Naive B cell (primary cell): ENCODE measurements around the gene PCF11. TPM values are rescaled to one million over a fixed set of nuclear protein-coding genes. Genes with fewer than 3 reads are reported as not detected.

Source experiments
- ATAC-seq, 2 donors: fragments of 150-1000 bp; cut with Tn5 transposase; 2 replicates each; pipeline ENCODE4 v1.10.0; 2021; ENCODE audit warnings: low read depth in 2 of 2, mild to moderate bottlenecking in 2 of 2, moderate library complexity in 2 of 2
- DNase-seq: peaks from one replicate; pipeline ENCODE4 v3.0.0; 2022
- H3K27ac Mint-ChIP-seq, 6 donors: one replicate each; pipeline ENCODE4 v1.8.0; 2020 to 2022; ENCODE audit warnings: mild to moderate bottlenecking in 6 of 6, mixed read lengths in 6 of 6, moderate library complexity in 5 of 6, inconsistent platforms in 2 of 6
- H3K27me3 Mint-ChIP-seq, 3 donors: one replicate each; pipeline ENCODE4 v1.8.0; 2021 to 2022; ENCODE audit warnings: mixed read lengths in 3 of 3, mild to moderate bottlenecking in 1 of 3
- H3K36me3 Mint-ChIP-seq, 2 donors: one replicate each; pipeline ENCODE4 v1.8.0; 2020 to 2022; ENCODE audit warnings: mixed read lengths in 2 of 2, inconsistent platforms in 1 of 2, mild to moderate bottlenecking in 1 of 2
- H3K4me1 Mint-ChIP-seq, 3 donors: one replicate each; pipeline ENCODE4 v1.8.0; 2020 to 2022; ENCODE audit warnings: mixed read lengths in 3 of 3, inconsistent platforms in 1 of 3, mild to moderate bottlenecking in 1 of 3, moderate library complexity in 1 of 3
- H3K4me3 Mint-ChIP-seq, 8 donors: one replicate each; pipeline ENCODE4 v1.8.0; 2020 to 2022; ENCODE audit warnings: mild to moderate bottlenecking in 8 of 8, mixed read lengths in 8 of 8, moderate library complexity in 8 of 8, inconsistent platforms in 2 of 8
- H3K9me3 Mint-ChIP-seq, 7 donors: one replicate each; pipeline ENCODE4 v1.8.0; 2020 to 2022; ENCODE audit warnings: mixed read lengths in 7 of 7, mild to moderate bottlenecking in 5 of 7, inconsistent platforms in 2 of 7, moderate library complexity in 1 of 7
- polyA plus RNA-seq, 6 donors: library from polyadenylated mRNA; unstranded; fragments of 300-500 nt; fragmentation: Illumina TruSeq; gene quantifications; one replicate each; pipeline ENCODE4 v1.2.3, GENCODE V29; 2021; ENCODE audit warnings: low read depth in 6 of 6

The PCF11 gene
- polyA plus RNA-seq, 6 donors from 2014 or later: 14.8 to 60.0 (median 39.6) TPM

DNA sequence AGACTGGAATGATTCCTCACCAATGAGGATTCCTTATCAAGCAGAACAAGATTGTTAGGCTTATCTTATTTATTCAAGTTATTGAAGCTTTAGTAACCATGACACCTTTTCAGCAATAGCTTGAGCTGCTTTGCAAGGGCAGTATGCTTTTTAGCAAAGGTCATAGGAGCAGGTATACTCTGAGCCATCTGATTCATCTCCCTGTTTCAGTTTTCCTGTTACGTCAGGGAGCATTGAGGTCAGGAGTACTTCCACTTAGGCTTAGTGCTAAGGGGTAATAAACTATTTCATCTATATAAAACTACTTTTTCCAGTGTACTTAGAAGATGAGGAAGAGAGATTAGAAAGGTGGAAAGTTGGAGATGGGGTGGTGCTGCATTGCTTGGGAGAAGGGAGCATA lies 18.9 kb downstream of the PCF11 start:
- peak overlapping the region in 2 of 8 donors; percentile 15 for H3K4me3 Mint-ChIP-seq
- no peaks in the 10 kb centered on the region for H3K27me3 Mint-ChIP-seq
- peaks cover 0 to 14% of the 10 kb centered on the region in 2 donors for H3K36me3 Mint-ChIP-seq
- H3K27ac Mint-ChIP-seq: peak overlapping the region in 4 of 6 donors; percentile 1 to 56 (median 42)
- ATAC-seq (no peak), DNase-seq (no peak)
- H3K4me1 Mint-ChIP-seq: peaks cover 27 to 62% (median 43%) of the 10 kb centered on the region in 3 donors
- no peaks in the 10 kb centered on the region for H3K9me3 Mint-ChIP-seq

DNA sequence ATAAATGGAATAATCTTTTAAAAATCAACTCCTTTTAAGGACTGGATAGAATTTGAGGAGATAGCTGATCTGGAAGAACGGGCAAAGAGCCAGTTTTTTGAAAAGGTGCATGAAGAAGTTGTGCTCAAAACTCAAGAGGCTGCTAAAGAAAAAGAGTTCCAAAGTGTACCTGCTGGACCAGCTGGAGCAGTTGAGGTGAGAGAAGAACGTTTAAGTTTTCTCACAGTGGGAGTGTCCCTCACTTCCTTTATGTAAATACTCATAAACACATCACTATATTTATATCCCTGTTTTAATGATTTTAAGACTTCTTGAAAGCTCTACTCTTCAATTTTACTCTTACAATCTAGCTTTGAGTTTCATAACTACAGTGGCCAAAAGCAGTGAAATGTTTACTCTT lies 24.9 kb downstream of the PCF11 start:
- H3K36me3 Mint-ChIP-seq: peaks cover 12 to 19% of the 10 kb centered on the region in 2 donors
- H3K27ac Mint-ChIP-seq: peak overlapping the region in 5 of 6 donors; percentile 16 to 55 (median 44)

DNA sequence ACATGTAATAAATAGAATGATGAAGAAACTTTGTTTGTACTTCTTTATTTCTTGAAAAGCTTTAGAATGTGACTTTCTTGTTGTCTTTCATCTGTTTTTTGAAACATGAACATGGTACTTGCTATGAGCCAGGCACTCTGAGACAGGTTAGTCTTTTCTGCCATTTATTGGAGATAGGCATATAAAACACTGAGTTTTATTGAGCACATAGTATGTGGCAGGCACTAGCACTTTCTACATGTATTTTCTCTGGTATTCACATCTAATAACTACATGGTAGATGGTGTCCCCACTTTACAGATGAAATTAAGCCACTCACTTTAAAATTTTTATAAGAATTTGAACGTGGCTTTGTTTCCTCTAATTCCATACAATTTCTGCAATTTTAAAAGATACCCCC lies 28.8 kb downstream of the PCF11 start:
- Mint-ChIP-seq H3K27ac (peak overlapping the region in 1 of 6 donors; percentile 15), H3K9me3 (no peaks in the 10 kb centered on the region)

More for the DNA sequence above, 24.9 kb downstream of the PCF11 start:
- Mint-ChIP-seq H3K4me1 (peaks cover 3 to 17% (median 8%) of the 10 kb centered on the region in 3 donors), H3K4me3 (no peak overlapping the region), H3K27me3 (no peaks in the 10 kb centered on the region), H3K9me3 (no peaks in the 10 kb centered on the region)
- DNase-seq (no peak), ATAC-seq (no peak)

DNA sequence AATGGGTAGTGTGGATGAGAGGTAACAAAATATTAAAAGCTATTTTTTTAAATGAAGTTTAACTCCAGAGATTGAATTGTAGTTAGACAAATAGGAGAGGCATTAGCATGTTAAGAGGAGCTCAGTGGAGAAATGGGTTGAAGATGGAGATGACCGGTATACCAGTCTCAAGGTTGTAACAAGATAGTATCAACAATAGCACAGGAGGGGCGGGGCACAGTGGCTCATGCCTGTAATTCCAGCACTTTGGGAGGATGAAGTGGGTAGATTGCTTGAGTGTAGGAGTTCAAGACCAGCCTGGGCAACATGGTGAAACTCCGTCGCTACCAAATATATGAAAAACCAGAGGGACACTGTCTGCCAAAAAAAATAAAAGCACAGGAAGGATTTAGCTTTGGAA lies 30.5 kb downstream of the PCF11 start:
- DNase-seq (no peak), ATAC-seq (no peak)
- peaks cover 6 to 11% (median 11%) of the 10 kb centered on the region in 3 donors for H3K4me1 Mint-ChIP-seq
- peaks cover 12 to 23% of the 10 kb centered on the region in 2 donors for H3K36me3 Mint-ChIP-seq
- H3K4me3 Mint-ChIP-seq: peak overlapping the region in 1 of 8 donors; percentile 10
- H3K9me3 Mint-ChIP-seq: no peaks in the 10 kb centered on the region
- no peaks in the 10 kb centered on the region for H3K27me3 Mint-ChIP-seq
- H3K27ac Mint-ChIP-seq: peak overlapping the region in 4 of 6 donors; percentile 34 to 93 (median 57)

More for the DNA sequence above, 28.8 kb downstream of the PCF11 start:
- DNase-seq: no peak
- Mint-ChIP-seq H3K4me3 (no peak overlapping the region), H3K36me3 (peaks cover 19 to 26% of the 10 kb centered on the region in 2 donors), H3K4me1 (peaks cover 6 to 9% (median 8%) of the 10 kb centered on the region in 3 donors), H3K27me3 (no peaks in the 10 kb centered on the region)
- no peak for ATAC-seq

DNA sequence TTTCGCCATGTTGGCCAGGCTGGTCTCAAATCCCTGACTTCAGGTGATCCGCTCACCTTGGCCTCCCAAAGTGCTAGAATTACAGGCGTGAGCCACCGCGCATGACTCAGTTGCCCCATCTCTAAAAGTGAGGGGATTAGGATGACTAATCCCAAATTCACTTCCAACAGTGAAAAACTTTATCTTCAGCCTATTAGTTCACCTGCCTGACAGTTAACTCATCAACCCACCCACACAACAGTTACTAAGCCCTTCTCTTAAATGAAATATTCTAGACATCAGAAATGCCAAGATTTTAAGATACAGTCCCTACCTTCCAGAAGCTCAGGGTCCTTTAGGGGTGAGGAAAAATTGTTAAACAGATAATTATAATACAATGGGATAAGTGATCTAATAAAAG lies 34.6 kb downstream of the PCF11 start:
- Mint-ChIP-seq H3K9me3 (no peaks in the 10 kb centered on the region), H3K4me1 (peaks cover 37 to 41% (median 41%) of the 10 kb centered on the region in 3 donors), H3K4me3 (peak overlapping the region in 4 of 8 donors; percentile 1 to 98 (median 14)), H3K27me3 (no peaks in the 10 kb centered on the region), H3K27ac (peak overlapping the region in 4 of 6 donors; percentile 32 to 98 (median 76)), H3K36me3 (peaks cover 4 to 20% of the 10 kb centered on the region in 2 donors)
- DNase-seq (no peak), ATAC-seq (no peak)

- DNase-seq (no peak), ATAC-seq (no peak)
- Mint-ChIP-seq H3K36me3 (peaks cover 4 to 15% of the 10 kb centered on the region in 2 donors), H3K9me3 (no peaks in the 10 kb centered on the region), H3K27me3 (no peaks in the 10 kb centered on the region), H3K4me1 (peaks cover 41 to 46% (median 42%) of the 10 kb centered on the region in 3 donors), H3K27ac (peak overlapping the region in 4 of 6 donors; percentile 75 to 100 (median 98)), H3K4me3 (peak overlapping the region in 7 of 8 donors; percentile 96 to 100 (median 100))
Measured at GRCh38 chr11:83191986-83192385, 35.1 kb downstream of the PCF11 start.

DNA sequence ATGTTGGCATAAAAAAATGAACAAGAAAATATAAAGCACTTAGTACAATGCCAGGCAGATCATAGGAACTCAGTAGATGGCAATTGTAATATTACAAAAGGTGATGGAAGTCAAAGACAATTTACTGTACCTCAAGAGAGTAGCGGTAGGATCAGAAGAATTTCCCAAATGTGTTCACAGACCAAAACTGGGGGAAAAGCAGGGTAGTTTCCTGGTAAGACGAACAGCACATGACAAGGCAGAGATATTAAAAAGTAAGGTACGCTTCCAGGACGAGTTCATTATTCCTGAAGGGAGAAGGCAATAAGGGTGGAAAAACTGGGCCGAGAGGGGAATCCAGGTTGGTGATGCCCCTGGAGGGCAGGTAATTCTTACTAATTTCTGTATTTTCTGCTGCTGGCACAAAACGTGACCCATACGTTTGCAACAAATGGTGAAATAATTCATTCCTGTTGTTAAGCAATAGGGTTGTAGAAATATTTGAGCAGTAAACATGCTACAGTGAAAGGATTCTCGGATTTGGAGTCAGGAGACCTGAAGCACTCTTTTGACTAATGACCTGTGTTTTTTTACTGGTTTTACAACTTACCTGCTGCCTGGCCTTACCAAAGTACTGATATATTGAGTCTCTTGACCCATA lies 35.8 kb downstream of the PCF11 start:
- H3K4me1 Mint-ChIP-seq: peaks cover 41 to 48% (median 45%) of the 10 kb centered on the region in 3 donors
- DNase-seq: no peak
- H3K36me3 Mint-ChIP-seq: peaks cover 4 to 13% of the 10 kb centered on the region in 2 donors
- peak overlapping the region; percentile 98 to 100 (median 99) for H3K27ac Mint-ChIP-seq
- no peaks in the 10 kb centered on the region for H3K27me3 Mint-ChIP-seq
- no peak for ATAC-seq
- no peaks in the 10 kb centered on the region for H3K9me3 Mint-ChIP-seq
- peak overlapping the region; percentile 96 to 100 (median 99) for H3K4me3 Mint-ChIP-seq

DNA sequence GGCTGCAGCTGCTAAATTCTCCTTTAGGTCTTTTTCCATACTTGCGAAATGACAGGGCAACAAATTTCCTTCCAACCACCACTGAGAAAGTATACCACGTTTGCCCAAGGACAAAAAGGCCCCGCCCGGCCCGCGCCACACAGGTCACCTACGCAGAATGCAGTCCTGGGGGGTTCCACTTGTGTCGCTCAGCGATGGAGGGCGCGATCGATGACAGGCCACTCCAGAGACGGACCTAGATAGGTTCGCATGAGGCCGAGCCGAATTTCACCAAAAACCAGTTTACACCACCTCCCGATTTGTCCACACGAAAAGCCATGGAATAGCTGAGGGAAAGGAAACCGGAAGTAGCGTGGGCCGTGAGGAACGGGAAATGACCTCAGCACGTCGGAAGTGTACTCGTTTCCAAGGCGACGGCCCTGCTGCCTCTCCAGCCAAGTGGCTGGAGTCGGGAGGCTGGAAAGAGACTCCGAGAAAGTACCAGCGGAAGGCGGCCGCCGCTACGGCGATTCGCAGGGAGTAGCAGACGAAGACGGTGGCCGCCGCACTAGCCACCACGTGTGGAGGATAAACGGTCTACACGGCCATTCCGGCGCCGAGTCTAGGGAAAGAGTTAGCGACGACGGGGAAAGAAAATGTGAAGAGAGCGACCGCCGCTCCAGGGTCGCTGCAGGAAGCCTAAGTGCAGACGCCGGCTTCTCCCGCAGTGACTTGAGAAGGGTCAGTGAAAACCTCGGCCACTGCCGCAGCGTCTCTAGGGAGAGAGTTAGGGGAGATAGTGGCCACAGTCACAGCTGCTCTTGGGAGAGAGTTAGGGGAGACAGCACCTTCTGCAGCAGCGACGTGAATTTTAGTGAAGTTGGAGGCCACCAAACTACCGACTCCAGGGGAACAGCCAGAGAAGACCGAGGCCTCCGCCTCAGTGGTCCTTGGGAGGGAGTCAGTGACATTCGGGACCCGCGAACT lies 36.7 kb downstream of the PCF11 start, which contains the start of gene ANKRD42:
TSS of gene ANKRD42 (plus strand) at position 398 of the 966 bp plus-strand sequence. CDS start 959 bp downstream, outside the sequence.
- peak within 1 kb of the TSS; percentile 96 to 100 (median 99) for H3K4me3 Mint-ChIP-seq
- ATAC-seq (peak; percentile 74 to 75), DNase-seq (peak; percentile 89)
- no peaks in the 10 kb centered on the region for H3K27me3 Mint-ChIP-seq
- H3K4me1 Mint-ChIP-seq: peaks cover 41 to 48% (median 45%) of the 10 kb centered on the region in 3 donors
- no peaks in the 10 kb centered on the region for H3K9me3 Mint-ChIP-seq
- peak within 1 kb of the TSS; percentile 98 to 100 (median 99) for H3K27ac Mint-ChIP-seq
- H3K36me3 Mint-ChIP-seq: peaks cover 3 to 13% of the 10 kb centered on the region in 2 donors

DNA sequence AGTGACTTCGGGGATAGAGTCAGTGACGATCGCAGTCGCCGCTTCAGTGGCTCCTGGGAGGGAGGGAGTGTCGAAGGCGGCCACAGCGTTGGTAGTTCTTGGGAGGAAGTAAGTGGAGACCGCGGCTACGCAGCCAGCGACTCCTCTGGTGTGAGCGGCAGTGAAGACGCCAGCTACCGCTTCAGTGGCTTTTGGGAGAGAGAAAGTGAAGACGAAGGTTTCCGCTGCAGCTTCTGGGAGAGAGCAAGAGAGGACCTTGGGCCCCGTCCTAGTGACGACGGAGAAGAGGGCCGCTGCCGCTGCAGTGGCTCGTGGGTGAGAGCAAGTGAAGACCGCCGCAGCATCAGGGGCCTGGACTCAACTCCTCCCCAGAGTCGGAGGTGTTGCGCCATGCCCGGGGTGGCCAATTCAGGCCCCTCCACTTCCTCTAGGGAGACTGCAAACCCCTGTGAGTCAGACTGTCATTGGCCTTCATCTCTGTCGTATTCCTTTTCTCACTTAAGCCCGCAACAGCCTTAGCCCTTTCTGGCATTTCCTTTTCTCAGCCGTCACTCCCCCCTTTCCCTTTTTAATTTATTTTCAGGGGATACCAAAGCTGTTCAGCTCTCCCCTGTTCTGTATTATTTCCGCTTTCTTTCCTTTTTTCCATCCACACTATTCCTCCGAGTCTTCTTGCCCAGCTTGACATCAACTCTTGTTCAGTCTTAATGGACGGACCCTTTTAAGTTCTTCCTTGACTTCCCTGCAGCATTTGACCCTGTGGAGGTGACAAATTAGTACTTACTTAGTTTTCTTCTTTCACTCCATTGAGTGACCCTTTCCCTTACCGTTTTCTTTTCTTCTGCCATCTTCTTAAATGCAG lies 37.6 kb downstream of the PCF11 start:
- Mint-ChIP-seq H3K27ac (peak overlapping the region; percentile 98 to 100 (median 99)), H3K4me1 (peaks cover 41 to 48% (median 45%) of the 10 kb centered on the region in 3 donors), H3K4me3 (peak overlapping the region; percentile 96 to 100 (median 99)), H3K36me3 (peaks cover 0 to 13% of the 10 kb centered on the region in 2 donors), H3K27me3 (no peaks in the 10 kb centered on the region), H3K9me3 (no peaks in the 10 kb centered on the region)
- peak; percentile 81 for DNase-seq
- peak; percentile 73 to 76 for ATAC-seq

DNA sequence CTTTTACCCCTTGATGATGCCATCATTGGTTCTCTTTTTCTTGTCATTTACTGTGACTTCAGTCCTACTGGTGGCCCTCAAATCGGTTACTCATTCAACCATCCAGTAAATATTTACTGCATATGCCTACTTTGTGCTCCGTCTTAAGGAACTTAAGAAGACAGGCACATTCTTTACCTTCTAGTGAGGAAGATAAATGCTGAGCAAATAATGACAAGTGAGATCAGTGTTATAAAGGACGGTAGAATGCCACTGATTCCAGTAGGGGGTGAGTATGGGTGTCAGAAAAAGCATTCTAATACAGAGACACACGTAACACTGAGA lies 38.2 kb downstream of the PCF11 start:
- Mint-ChIP-seq H3K9me3 (no peaks in the 10 kb centered on the region), H3K27ac (peak overlapping the region; percentile 98 to 100 (median 99)), H3K36me3 (peaks cover 4 to 14% of the 10 kb centered on the region in 2 donors), H3K4me3 (peak overlapping the region; percentile 96 to 100 (median 99)), H3K4me1 (peaks cover 41 to 48% (median 45%) of the 10 kb centered on the region in 3 donors), H3K27me3 (no peaks in the 10 kb centered on the region)
- DNase-seq (no peak), ATAC-seq (no peak)

DNA sequence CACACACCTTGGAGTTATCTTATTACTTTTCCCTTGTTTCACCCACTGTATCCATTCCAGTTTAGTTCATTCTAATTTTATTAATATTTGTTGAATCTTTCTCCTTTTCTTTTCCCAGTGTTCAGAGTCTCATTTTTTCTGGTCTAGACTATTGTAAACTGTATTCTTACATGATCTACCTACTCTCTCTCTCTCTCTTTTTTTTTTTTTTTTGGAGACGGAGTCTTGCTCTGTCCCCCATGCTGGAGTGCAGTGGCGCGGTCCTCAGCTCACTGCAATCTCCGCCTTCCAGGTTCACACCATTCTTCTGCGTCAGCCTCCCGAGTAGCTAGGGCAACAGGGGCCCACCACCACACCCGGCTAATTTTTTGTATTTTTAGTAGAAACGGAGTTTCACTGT lies 38.7 kb downstream of the PCF11 start:
- no peaks in the 10 kb centered on the region for H3K27me3 Mint-ChIP-seq
- H3K27ac Mint-ChIP-seq: peak overlapping the region; percentile 78 to 100 (median 98)
- H3K36me3 Mint-ChIP-seq: peaks cover 7 to 13% of the 10 kb centered on the region in 2 donors
- DNase-seq: no peak
- H3K9me3 Mint-ChIP-seq: no peaks in the 10 kb centered on the region
- ATAC-seq: no peak
- peak overlapping the region in 7 of 8 donors; percentile 4 to 100 (median 98) for H3K4me3 Mint-ChIP-seq
- peaks cover 41 to 48% (median 45%) of the 10 kb centered on the region in 3 donors for H3K4me1 Mint-ChIP-seq

GRCh38 chr11:83200035-83200434 lies 43.1 kb downstream of the PCF11 start:
- peak overlapping the region in 1 of 8 donors; percentile 49 for H3K4me3 Mint-ChIP-seq
- ATAC-seq (no peak), DNase-seq (no peak)
- H3K4me1 Mint-ChIP-seq: peaks cover 19 to 22% (median 22%) of the 10 kb centered on the region in 3 donors
- no peaks in the 10 kb centered on the region for H3K9me3 Mint-ChIP-seq
- H3K27me3 Mint-ChIP-seq: no peaks in the 10 kb centered on the region
- peaks cover 7 to 8% of the 10 kb centered on the region in 2 donors for H3K36me3 Mint-ChIP-seq
- H3K27ac Mint-ChIP-seq: peak overlapping the region in 1 of 6 donors; percentile 0
